ENCODE results near the gene CUL5.
A peak's percentile ranks its signal among the peaks of the same experiment; 100 is the strongest.

CUL5 gene

DNA sequence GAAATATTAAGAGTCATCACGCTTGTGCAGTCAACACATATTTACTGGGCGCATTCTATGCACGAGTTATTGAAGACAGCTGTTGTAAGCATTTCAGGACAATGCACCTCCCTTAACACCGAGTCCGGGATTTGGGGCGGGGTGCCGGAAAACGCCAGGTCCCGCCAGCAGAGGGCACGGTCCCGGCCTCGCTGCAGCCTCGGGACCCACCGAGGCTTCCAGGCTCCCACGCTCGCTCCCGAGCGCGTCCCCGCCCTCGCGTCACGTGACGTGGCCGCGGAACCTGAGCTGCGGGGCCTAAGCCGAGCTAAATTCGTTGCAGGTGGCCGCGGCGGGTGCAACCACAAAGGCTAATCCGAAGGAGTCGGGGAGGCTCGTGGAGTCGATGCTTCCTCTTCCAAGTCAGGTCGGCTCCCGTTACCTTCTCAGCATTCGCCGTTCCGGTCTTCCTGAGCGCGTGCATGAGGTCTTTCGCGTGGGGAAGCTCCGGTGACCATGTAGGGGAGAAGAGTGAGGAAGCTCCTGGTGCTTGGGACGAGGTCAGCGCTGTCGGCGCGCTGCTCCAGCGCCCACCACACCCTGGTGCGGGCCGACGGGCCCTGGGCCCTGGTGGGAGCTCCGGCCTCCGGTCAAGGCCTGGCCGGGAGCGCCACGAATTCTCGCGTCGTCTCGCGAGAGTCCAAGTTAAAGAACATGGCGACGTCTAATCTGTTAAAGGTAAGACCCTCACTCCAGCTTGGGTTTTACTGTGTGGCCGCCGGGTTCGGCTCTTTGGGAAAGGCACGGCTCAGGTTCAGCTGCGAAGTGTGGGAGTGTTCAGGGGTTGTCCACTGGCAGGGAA is at the start of gene CUL5:
Gene CUL5, plus strand, starts transcription at position 243 of the 841 bp plus-strand sequence. Its CDS starts 451 bp downstream, at position 694.
- DNase-seq = peak; percentile 89 to 92

GRCh38 chr11:107961480-107961879 is 47.2 kb upstream of the CUL5 start:
- no peak for DNase-seq

GRCh38 chr11:107962181-107962580 is 46.5 kb upstream of the CUL5 start:
- DNase-seq = no peak

DNA sequence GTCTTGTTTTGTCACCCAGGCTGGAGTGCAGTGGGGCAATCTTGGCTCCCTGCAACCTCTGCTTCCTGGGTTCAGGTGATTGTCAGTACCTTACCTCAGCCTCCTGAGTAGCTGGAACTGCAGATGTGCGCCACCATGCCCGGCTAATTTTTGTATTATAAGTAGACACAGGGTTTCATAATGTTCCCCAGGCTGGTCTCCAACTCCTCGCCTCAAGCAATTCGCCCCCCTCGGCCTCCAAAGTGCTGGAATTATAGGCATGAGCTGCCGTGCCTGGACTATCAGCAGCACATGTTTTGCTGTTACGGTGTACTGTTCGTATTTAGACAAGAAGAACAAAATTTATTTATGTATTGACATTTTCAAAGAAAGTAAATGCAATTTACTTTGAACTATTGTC is 45.6 kb upstream of the CUL5 start:
- no peak for DNase-seq

- DNase-seq = peak in 1 of 2 experiments; percentile 50
Observed at GRCh38 chr11:107969219-107969618, 39.5 kb upstream of the CUL5 start.

- DNase-seq = no peak
Observed at GRCh38 chr11:107970049-107970448, 38.6 kb upstream of the CUL5 start.

DNA sequence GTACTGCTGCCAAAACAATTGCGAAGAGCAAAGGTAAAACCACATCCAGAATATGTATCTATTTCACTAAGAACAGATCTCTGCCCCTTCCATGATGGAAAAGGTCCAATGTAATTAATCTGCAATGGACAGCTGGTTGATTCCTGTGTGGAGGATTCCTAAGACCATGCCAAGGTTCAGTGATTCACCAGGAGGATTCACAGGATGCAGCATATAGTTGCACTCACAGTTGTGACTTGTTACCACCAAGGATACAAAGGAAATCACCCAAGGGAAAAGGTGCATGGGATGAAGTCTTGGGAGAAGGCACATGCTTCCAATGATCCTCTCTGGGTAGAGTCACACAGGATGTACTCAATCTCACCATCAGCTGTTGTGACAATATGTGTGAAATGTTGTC is 35.1 kb upstream of the CUL5 start:
- DNase-seq = no peak

GRCh38 chr11:107988397-107989158 is 20.1 kb upstream of the CUL5 start:
- DNase-seq = no peak

DNA sequence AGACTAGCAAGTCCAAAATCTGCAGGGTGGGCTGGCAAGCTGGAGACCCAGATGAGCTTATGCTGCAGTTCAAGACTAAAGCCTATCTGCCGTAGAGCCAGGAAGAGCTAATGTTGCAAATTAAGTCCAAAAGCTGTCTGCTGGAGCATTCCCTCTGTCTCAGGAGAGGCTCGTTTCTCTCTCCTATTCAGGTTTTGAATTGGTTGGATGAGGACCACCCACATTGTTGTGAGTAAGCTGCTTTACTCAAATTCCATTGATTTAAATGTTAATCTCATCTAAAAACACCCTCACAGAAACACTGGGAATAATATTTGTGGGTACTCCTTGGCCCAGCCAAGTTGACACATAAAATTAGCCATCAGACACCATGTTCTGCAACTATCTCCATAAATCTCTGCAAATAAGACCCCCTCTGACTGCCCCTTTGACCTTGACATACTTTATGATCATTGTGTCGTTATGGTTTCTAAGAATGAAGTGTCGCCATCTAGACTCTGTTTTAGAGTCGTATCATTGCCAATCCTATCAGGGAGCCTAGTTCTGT is 16.8 kb upstream of the CUL5 start:
- DNase-seq = no peak

DNA sequence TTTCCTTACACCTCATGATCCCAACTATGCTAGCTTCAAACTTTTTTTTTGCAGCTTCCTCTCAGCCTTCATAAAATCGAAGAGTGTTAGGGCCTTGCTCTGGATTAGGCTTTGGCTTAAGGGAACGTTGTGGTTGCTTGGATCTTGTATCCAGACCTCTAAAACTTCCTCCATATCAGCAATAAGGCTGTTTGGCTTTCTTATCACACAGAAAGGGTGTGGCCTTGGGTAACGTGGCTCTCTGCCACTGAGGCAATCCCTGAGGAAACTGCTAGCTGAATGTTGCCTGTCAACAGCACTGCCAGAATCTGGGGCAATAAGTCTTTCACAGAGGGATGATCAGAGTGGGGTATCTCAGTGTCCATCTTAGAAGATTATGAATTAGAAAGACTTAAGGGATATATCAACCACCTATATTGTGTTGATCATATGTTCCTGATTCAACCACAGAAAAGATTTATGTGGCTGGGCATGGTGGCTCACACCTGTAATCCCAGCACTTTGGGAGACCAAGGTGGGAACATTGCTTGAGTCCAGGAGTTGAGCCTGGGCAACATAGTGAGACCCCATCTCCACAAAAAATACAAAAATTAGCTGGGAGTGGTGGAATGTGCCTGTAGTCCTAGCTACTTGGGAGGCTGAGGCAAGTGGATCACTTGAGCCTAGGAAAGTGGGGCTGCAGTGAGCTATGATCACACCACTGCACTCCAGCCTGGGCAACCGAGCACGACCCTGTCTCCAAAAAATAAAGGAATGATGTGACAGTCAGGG is 12.5 kb upstream of the CUL5 start:
- no peak for DNase-seq

- no peak for DNase-seq
Observed at GRCh38 chr11:107998761-107999160, 9.9 kb upstream of the CUL5 start.

- peak; percentile 79 to 84 for DNase-seq
Observed at GRCh38 chr11:107999759-108000455, 8.8 kb upstream of the CUL5 start.

DNA sequence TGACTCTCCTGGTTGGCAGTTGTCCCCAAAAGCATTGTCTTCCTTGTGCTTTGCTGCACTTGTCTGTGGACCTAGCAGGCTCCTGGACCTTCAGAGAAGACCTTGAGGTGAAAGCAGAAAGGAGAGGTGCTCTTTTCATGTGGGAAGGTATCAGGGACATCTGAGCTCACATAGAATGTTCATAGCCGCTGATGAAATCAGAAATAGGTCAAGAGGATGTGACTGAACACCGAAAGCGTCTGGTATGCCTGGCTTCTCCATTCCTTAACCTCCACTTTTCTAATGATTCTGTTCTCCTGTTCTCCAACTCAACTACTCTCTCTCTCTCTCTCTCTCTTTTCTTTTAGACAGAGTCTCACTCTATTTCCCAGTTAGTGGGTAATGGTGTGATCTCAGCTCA is 6.2 kb upstream of the CUL5 start:
- DNase-seq = no peak

DNA sequence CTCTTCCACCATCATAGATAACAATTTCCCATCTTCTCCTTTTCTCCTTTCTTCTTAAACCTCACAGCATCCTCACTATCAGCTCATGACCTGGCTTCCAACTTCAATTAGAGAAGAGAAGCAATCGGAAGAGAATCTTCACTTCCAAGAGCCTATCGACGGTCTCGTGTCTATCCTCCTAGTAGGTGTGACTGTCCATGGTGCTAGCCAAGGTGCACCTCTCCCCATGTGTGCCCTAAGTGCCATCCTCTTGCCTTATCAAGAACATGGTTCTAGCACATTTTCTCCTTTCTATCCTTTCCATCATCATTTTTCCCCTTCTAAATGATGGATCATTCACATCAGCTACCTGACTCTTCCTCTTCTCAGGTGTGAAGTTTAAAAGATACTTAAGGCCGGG is 5.1 kb upstream of the CUL5 start:
- no peak for DNase-seq

DNA sequence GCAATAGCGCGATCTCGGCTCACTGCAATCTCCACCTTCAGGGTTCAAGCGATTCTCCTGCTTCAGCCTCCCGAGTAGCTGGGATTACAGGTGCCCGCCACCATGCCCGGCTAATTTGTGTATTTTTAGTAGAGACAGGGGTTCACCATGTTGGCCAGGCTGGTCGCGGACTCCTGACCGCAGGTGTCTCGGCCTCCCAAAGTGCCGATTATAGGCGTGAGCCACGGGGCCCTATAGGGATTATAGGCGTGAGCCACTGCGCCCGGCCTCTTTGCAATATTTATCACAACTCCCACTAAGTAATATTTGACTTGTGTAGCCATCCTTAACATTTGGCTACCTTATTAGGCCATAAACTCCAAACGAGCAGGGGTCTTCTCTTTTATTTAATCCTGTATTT is 879 bp upstream of the CUL5 start:
- no peak for DNase-seq

- DNase-seq = no peak
Observed at GRCh38 chr11:108009497-108010370, 1.0 kb downstream of the CUL5 start.

DNA sequence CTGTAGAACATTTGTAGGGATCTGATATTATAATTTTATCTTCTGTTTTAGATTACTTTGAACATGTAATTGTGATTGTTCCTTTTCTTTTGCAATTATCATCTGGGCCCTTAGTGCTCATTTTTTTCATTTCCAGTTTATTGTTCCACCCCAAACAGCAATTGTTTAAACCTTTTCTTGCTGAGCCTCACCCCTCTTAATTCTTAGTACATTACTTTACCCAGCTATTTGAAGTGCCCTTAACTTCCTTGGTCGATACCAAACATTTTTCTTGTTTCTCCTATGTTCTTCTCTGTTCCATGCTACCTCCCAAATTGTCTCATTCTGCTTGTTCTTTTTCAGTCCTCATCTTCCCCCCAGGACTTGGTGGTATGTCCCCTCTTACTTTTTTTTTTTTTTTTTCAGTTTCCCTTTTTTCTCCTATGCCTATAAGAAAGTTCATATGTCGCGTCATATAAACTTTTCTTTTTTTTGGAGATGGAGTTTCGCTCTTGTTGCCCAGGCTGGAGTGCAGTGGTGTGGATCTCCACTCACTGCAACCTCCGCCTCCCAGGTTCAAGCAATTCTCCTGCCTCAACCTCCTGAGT is 3.5 kb downstream of the CUL5 start:
- no peak for DNase-seq

GRCh38 chr11:108016647-108017046 is 7.9 kb downstream of the CUL5 start:
- no peak for DNase-seq

GRCh38 chr11:108018708-108019107 is 10.0 kb downstream of the CUL5 start:
- no peak for DNase-seq

DNA sequence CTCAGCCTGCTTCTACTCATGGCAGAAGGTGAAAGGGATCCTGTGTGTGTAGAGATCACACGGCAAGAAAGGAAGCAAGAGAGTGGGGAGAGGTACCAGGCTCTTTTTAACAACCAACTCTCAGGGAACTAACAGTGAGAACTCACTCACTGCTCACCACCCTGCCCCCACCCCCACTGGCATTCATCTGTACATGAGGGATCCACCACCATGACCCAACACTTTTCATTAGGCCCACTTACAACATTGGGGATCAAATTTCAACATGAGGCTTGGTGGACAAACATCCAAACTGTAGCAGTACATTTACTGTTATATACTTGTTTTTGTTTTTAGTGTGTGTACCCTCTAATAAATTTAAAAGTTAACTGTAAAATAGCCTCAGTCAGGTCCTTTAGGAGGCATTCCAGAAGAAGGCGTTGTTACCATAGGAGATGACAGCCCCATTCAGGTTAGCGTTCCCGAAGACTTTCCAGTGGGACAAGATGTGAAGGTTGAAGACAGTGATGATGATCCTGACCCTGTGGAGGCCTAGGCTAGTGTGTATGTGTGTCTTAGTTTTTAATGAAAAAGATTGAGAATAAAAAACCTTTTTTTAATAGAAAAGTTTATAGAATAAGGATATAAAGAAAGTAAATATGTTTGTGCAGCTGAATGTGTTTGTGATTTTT is 11.3 kb downstream of the CUL5 start:
- no peak for DNase-seq
